ENCODE results near the gene ZSCAN26. TPM values are rescaled to one million over a fixed set of nuclear protein-coding genes. Genes with fewer than 3 reads are reported as not detected.
A peak's percentile ranks its signal among the peaks of the same experiment; 100 is the strongest.

ZSCAN26 gene
- total and polyA plus RNA-seq, 7 donors = 4.2 to 12.9 (median 7.4) TPM

- TF ChIP-seq CTCF (IDR thresholded peaks at IDR 0.05) = no peak
- intact Hi-C loops (cut with DNase I) = loop anchor here (5.0 kb wide), 2 partner anchors 88 to 132 kb away; no protein-coding TSS in a partner anchor
- Histone ChIP-seq H3K9me3 (no peaks in the 10 kb centered on the region), H3K27me3 (ENCODE audit: insufficient read depth in 3 of 3, low read length in 2 of 3) (no peaks in the 10 kb centered on the region), H3K36me3 (ENCODE audit: insufficient read depth in 1 of 2, low read depth in 1 of 2) (peaks cover 0 to 36% of the 10 kb centered on the region in 2 donors), H3K4me1 (peaks cover 27% of the 10 kb centered on the region), H3K27ac (no peak overlapping the region), H3K4me3 (no peak overlapping the region)
- ATAC-seq (peak in 3 of 4 donors; percentile 33 to 47 (median 39)), DNase-seq (no peak)
Observed at GRCh38 chr6:28269492-28269891, 2.5 kb downstream of the ZSCAN26 start.

GRCh38 chr6:28274888-28275287, 7.9 kb downstream of the ZSCAN26 start:
- no peak for DNase-seq
- no peak for TF ChIP-seq CTCF (IDR thresholded peaks at IDR 0.05)
- H3K4me3 ChIP-seq = no peak overlapping the region
- no peak overlapping the region for H3K27ac ChIP-seq
- H3K27me3 ChIP-seq (ENCODE audit: insufficient read depth in 3 of 3, low read length in 2 of 3) = no peaks in the 10 kb centered on the region
- ATAC-seq = no peak
- intact Hi-C loops (cut with DNase I) = no loop called here
- no peaks in the 10 kb centered on the region for H3K9me3 ChIP-seq
- H3K36me3 ChIP-seq (ENCODE audit: insufficient read depth in 1 of 2, low read depth in 1 of 2) = peaks cover 5 to 73% of the 10 kb centered on the region in 2 donors
- H3K4me1 ChIP-seq = no peaks in the 10 kb centered on the region

GRCh38 chr6:28277746-28278145, 10.8 kb downstream of the ZSCAN26 start:
- Histone ChIP-seq H3K36me3 (ENCODE audit: insufficient read depth in 1 of 2, low read depth in 1 of 2) (peaks cover 5 to 54% of the 10 kb centered on the region in 2 donors), H3K27me3 (ENCODE audit: insufficient read depth in 3 of 3, low read length in 2 of 3) (no peaks in the 10 kb centered on the region), H3K4me1 (no peaks in the 10 kb centered on the region), H3K9me3 (peaks cover under 1% of the 10 kb centered on the region), H3K4me3 (no peak overlapping the region), H3K27ac (no peak overlapping the region)
- ATAC-seq = no peak
- no peak for DNase-seq
- 67 to 81% (median 79%) methylated on average over 3 of the region's 3 CpGs for WGBS, 3 donors
- TF ChIP-seq CTCF (IDR thresholded peaks at IDR 0.05) = no peak
- intact Hi-C loops (cut with DNase I) = no loop called here

GRCh38 chr6:28280595-28281287, 13.8 kb downstream of the ZSCAN26 start:
- no peak for DNase-seq
- H3K4me3 ChIP-seq = peak overlapping the region; percentile 76
- no peak for TF ChIP-seq CTCF (IDR thresholded peaks at IDR 0.05)
- H3K27ac ChIP-seq = no peak overlapping the region
- no peaks in the 10 kb centered on the region for H3K27me3 ChIP-seq (ENCODE audit: insufficient read depth in 3 of 3, low read length in 2 of 3)
- intact Hi-C loops (cut with DNase I) = loop anchor here in 1 of 2 donors (5.0 kb wide), 1 partner anchor 57 kb away; the partner anchor contains the start of gene ZSCAN31
- no peaks in the 10 kb centered on the region for H3K4me1 ChIP-seq
- WGBS, 3 donors = 36 to 47% (median 41%) methylated on average over 3 of the region's 3 CpGs
- peaks cover 5 to 45% of the 10 kb centered on the region in 2 donors for H3K36me3 ChIP-seq (ENCODE audit: insufficient read depth in 1 of 2, low read depth in 1 of 2)
- ATAC-seq = no peak
- H3K9me3 ChIP-seq = peaks cover 5% of the 10 kb centered on the region
